Ishikawa (cell line): ENCODE measurements around the gene NCAPG.

Source experiments
- CEBPB ChIP-seq: IDR thresholded peaks from 2 replicates; pipeline ENCODE4 v1.6.1; 2012
- CREB1 ChIP-seq: IDR thresholded peaks from 2 replicates; pipeline ENCODE4 v1.6.1; 2012; ENCODE audit warnings: low read depth
- EGR1 ChIP-seq: IDR thresholded peaks from 2 replicates; pipeline ENCODE4 v1.6.1; 2012
- FOXM1 ChIP-seq: IDR thresholded peaks from 2 replicates; pipeline ENCODE4 v1.6.1; 2012; ENCODE audit warnings: low read depth, borderline replicate concordance
- NFIC ChIP-seq: IDR thresholded peaks from 2 replicates; pipeline ENCODE4 v1.6.1; 2012
- RAD21 ChIP-seq: IDR thresholded peaks from 2 replicates; pipeline ENCODE4 v1.6.1; 2012; ENCODE audit warnings: low read depth
- TAF1 ChIP-seq: IDR thresholded peaks from 2 replicates; pipeline ENCODE4 v1.6.1; 2012; ENCODE audit warnings: low read depth, mild to moderate bottlenecking
- TCF12 ChIP-seq: IDR thresholded peaks from 2 replicates; pipeline ENCODE4 v1.6.1; 2012; ENCODE audit warnings: low read depth
- TEAD4 ChIP-seq: IDR thresholded peaks from 2 replicates; pipeline ENCODE4 v1.6.1; 2012
- ZBTB7A ChIP-seq: IDR thresholded peaks from 2 replicates; pipeline ENCODE4 v1.6.1; 2012; ENCODE audit warnings: low read depth
- TF ChIP-seq, protein P1 (sequence below): IDR thresholded peaks from 2 replicates; pipeline ENCODE4 v1.6.1; 2012
- TF ChIP-seq, protein P2 (sequence below): IDR thresholded peaks from 2 replicates; pipeline ENCODE4 v1.6.1; 2012
- TF ChIP-seq, protein P3 (sequence below): IDR thresholded peaks from 2 replicates; pipeline ENCODE4 v1.6.1; 2012; ENCODE audit warnings: low read depth, mild to moderate bottlenecking

Gene NCAPG

DNA sequence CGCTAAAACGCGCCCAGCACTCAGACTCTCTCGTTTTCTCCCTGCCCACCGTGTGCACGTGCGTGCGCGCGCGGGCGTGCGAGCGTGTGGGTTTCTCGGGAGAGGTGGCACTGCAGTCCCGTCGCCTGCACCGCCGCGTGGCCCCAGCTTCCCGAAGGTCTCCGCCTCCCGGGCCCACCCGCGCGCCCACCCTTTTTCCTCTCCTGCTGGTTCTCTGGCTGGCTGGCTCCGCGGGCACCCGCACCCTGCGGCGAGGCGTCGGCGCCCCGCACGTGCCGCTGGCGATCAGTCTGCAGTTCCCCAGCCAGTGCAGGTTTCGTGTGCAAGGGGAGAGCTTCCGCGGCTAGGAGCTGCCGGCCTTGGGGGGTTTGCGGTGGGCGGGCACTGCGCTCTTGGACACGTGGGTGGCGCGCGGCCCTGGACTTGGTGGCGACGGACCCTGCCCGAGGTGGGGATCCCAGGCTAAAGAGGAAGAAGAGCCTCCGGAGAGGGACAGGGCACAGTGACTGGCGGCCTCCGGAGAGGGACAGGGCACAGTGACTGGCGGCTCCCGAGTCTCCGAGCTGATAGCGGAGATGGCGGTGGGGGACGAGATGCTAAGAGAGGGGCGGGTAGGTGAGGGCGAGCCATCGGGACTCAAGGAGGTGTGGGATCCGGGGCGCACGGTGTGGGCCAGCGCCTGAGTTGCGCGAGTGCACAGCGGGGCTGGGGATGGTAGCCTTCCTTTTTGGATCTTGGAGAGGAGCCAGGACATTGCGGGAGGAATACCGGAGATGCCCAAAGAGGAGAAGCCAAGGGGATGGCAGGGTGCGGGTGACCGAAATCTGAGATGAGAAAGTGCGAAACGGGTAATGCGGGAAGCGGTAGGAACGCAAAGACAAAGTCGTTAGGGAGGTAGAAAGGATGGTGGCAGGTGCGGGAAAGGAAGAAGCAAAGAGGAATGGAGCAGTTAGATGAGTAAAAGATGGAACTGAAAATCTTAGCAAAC lies 29.2 kb upstream of the NCAPG start, which contains the start of gene FAM184B:
TSS of gene FAM184B (minus strand) at position 322 of the 988 bp plus-strand sequence. CDS start 322 bp downstream, outside the sequence.
- no peak for TF ChIP-seq CREB1
- TF ChIP-seq, protein P1, sequence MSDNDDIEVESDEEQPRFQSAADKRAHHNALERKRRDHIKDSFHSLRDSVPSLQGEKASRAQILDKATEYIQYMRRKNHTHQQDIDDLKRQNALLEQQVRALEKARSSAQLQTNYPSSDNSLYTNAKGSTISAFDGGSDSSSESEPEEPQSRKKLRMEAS: peak; percentile 83

DNA sequence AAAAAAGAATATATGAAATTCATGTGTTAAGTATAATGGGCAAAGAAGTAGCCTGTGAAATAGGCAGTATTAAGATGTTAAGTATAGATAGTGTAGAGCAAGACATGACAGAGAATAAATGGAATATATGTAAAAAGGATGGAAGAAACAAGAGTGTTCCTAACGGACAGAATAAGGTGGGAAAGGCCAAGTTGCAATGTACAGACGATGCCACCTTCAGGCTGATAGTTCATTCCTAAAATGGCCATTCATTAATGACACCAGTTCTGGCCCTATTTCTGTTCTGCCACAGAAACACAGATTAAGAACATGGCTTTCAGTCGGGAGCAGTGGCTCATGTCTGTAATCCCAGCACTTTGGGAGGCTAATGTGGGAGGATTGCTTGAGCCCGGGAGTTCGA lies 24.9 kb upstream of the NCAPG start:
- TF ChIP-seq EGR1: no peak
- TF ChIP-seq, protein P1: no peak
- TF ChIP-seq FOXM1: no peak
- TF ChIP-seq, protein P2, sequence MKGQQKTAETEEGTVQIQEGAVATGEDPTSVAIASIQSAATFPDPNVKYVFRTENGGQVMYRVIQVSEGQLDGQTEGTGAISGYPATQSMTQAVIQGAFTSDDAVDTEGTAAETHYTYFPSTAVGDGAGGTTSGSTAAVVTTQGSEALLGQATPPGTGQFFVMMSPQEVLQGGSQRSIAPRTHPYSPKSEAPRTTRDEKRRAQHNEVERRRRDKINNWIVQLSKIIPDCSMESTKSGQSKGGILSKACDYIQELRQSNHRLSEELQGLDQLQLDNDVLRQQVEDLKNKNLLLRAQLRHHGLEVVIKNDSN: no peak
- TF ChIP-seq, protein P3, sequence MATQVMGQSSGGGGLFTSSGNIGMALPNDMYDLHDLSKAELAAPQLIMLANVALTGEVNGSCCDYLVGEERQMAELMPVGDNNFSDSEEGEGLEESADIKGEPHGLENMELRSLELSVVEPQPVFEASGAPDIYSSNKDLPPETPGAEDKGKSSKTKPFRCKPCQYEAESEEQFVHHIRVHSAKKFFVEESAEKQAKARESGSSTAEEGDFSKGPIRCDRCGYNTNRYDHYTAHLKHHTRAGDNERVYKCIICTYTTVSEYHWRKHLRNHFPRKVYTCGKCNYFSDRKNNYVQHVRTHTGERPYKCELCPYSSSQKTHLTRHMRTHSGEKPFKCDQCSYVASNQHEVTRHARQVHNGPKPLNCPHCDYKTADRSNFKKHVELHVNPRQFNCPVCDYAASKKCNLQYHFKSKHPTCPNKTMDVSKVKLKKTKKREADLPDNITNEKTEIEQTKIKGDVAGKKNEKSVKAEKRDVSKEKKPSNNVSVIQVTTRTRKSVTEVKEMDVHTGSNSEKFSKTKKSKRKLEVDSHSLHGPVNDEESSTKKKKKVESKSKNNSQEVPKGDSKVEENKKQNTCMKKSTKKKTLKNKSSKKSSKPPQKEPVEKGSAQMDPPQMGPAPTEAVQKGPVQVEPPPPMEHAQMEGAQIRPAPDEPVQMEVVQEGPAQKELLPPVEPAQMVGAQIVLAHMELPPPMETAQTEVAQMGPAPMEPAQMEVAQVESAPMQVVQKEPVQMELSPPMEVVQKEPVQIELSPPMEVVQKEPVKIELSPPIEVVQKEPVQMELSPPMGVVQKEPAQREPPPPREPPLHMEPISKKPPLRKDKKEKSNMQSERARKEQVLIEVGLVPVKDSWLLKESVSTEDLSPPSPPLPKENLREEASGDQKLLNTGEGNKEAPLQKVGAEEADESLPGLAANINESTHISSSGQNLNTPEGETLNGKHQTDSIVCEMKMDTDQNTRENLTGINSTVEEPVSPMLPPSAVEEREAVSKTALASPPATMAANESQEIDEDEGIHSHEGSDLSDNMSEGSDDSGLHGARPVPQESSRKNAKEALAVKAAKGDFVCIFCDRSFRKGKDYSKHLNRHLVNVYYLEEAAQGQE: no peak
- TF ChIP-seq RAD21: peak; percentile 16; the same call in 1 of the 2 replicates

DNA sequence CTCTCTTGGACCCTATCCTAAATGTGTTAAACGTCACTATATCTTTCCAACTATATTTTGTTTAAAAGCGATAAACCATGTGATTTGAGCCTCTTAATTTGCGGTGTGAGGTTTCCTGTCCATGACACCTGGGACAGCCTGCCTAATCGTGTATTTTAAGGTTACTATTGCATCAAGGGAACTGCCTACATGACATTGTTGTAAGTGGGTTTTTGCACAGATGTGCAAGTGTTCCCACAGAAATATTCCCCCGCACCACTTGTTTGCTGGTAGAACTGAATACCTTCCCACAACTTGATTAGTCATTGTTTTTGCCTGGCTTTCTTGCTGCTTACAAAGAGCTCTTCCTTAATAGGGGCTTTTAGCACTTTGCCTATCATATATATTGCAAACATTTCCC lies 24.2 kb upstream of the NCAPG start:
- no peak for TF ChIP-seq TEAD4
- no peak for TF ChIP-seq RAD21
- TF ChIP-seq FOXM1: no peak
- TF ChIP-seq CEBPB: no peak
- TF ChIP-seq, protein P3: no peak
- TF ChIP-seq NFIC: no peak
- TF ChIP-seq CREB1: no peak

DNA sequence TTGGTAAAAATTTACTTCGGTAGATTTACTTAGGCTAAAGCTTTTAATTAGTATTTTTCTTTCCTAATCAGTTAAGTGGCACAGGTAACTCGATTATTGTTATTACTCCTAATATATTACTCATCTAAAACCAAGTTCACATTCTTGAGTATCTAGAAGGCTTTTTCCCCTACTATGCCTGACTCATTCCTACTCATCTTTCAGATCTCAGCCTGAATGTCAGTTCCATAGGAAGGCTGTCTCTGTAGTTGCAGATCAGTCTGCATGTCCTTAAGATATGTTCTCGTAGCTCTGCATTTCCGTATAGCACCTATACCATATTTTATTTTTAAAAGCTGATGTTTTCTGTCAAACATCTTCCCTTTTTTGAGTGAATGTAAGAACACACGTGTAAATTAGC lies 23.5 kb upstream of the NCAPG start:
- TF ChIP-seq TAF1 (no peak), CREB1 (no peak), ZBTB7A (no peak), RAD21 (no peak), TEAD4 (no peak), TCF12 (no peak), FOXM1 (no peak)
- TF ChIP-seq, protein P3: no peak
- TF ChIP-seq, protein P1: no peak
- TF ChIP-seq, protein P2: no peak

DNA sequence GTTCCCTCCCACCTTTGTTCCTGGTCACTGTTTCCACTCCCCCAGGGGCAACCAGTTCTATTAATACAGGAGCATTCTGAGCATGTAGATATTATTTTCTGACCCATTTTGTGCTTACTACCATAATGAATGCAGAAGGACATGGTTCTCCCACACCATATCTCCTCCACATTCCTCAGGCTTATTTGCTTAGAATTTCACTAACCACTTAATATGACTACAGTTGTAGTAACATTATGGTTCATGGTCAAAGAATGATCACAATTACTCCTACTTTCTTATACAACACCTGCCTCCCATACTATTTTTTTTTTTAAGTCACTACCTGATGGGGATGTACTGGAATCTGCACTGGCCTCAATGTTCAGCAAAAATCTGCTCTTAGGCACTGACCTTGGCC lies 21.8 kb upstream of the NCAPG start:
- TF ChIP-seq CEBPB (no peak), NFIC (no peak), CREB1 (no peak), TAF1 (no peak), RAD21 (no peak), ZBTB7A (no peak), TCF12 (no peak)
- TF ChIP-seq, protein P1: no peak
